A549 treated with Hydrocortisone at 1 μM for 4 hours (cell line): ENCODE results near the gene IQGAP2. TPM values are rescaled to one million over a fixed set of nuclear protein-coding genes. Genes with fewer than 3 reads are reported as not detected.

Experiments used
- total RNA-seq: library from RNA; stranded (reverse); fragments of 200-300 nt; extraction: Qiagen RNA extraction; gene quantifications from 5 replicates; pipeline ENCODE4 v1.2.3, GENCODE V29; 2022

The IQGAP2 gene
- total RNA-seq = 1.8 to 2.9 TPM (median 2.4 TPM) in 5 replicates

GRCh38 chr5:76402886-76403765 is at the start of gene IQGAP2:
TSS of gene IQGAP2 (plus strand) at chr5:76403285. CDS start at chr5:76403546, 261 bp downstream.

GRCh38 chr5:76622973-76623596 is 220.0 kb downstream of the IQGAP2 start, which contains the start of gene F2RL2:
TSS of gene F2RL2 (minus strand) at chr5:76623403. CDS start at chr5:76623230, 173 bp downstream.

GRCh38 chr5:76715736-76716455 is 312.8 kb downstream of the IQGAP2 start, which contains the start of gene F2R:
TSS of gene F2R (plus strand) at chr5:76716126. CDS start at chr5:76716308, 182 bp downstream.

Other genes with a start within 250 kb of the IQGAP2 start
- gene F2RL2, start 220.1 kb downstream of the IQGAP2 start, total RNA-seq = 2.9 to 4.0 TPM (median 2.9 TPM) in 5 replicates